GM12892 (cell line): ENCODE data around the gene KCNMB3.

Source experiments
- POLR2A ChIP-seq: IDR thresholded peaks from 2 replicates; pipeline ENCODE4 v1.6.1; 2011; ENCODE audit warnings: low read depth, low read length, control low read depth
- TAF1 ChIP-seq: IDR thresholded peaks from 2 replicates; pipeline ENCODE4 v1.6.1; 2011; ENCODE audit warnings: low read depth, mild to moderate bottlenecking, control low read depth, low read length, borderline replicate concordance

GRCh38 chr3:179194931-179195330 is 56.0 kb downstream of the KCNMB3 start:
- no peak for TF ChIP-seq TAF1
- TF ChIP-seq POLR2A: no peak
